ENCODE results near the gene BLACAT1. TPM values are rescaled to one million over a fixed set of nuclear protein-coding genes. Genes with fewer than 3 reads are reported as not detected.
"Not testable (repeated sequence)": the region's sequence is repeated elsewhere in the genome, so short reads cannot be mapped to it uniquely, and the experiment has no call there.

The BLACAT1 gene
- polyA plus RNA-seq, 4 donors: 0.22 to 0.43 (median 0.30) TPM; not detected in 1

GRCh38 chr1:205478985-205479384 lies 23.1 kb upstream of the BLACAT1 start:
- WGBS, 3 donors: 80 to 93% (median 91%) methylated on average over 2 of the region's 2 CpGs
- not testable (repeated sequence) for FAIRE-seq

GRCh38 chr1:205477759-205478247 lies 22.0 kb upstream of the BLACAT1 start:
- Histone ChIP-seq H3K9me3 (ENCODE audit: control insufficient read depth in 2 of 2, insufficient read depth in 1 of 2, low read depth in 1 of 2, low read length in 1 of 2) (peaks cover 0 to 12% of the 10 kb centered on the region in 2 donors), H3K4me1 (ENCODE audit: control insufficient read depth in 3 of 3, insufficient read depth in 2 of 3, low read depth in 1 of 3, low read length in 2 of 3) (no peaks in the 10 kb centered on the region), H3K36me3 (ENCODE audit: control insufficient read depth in 3 of 3, insufficient read depth in 2 of 3, low read depth in 1 of 3, low read length in 3 of 3) (no peaks in the 10 kb centered on the region), H3K4me3 (ENCODE audit: low read depth in 1 of 3, low read length in 3 of 3) (no peak overlapping the region), H3K27me3 (ENCODE audit: control insufficient read depth in 3 of 3, insufficient read depth in 3 of 3, low read length in 3 of 3) (peaks cover 0 to 31% (median 2%) of the 10 kb centered on the region in 3 donors), H3K27ac (ENCODE audit: low read depth in 1 of 3, low read length in 2 of 3) (no peak overlapping the region)
- 21 to 54% (median 36%) methylated on average over 12 of the region's 12 CpGs for WGBS, 3 donors
- peak in 1 of 2 donors; percentile 52 for DNase-seq
- FAIRE-seq: no peak

More at GRCh38 chr1:205478985-205479384, 23.1 kb upstream of the BLACAT1 start:
- H3K9me3 ChIP-seq (ENCODE audit: control insufficient read depth in 2 of 2, insufficient read depth in 1 of 2, low read depth in 1 of 2, low read length in 1 of 2): peaks cover 0 to 12% of the 10 kb centered on the region in 2 donors
- H3K4me3 ChIP-seq (ENCODE audit: low read depth in 1 of 3, low read length in 3 of 3); H3K27ac ChIP-seq (ENCODE audit: low read depth in 1 of 3, low read length in 2 of 3); H3K4me1 ChIP-seq (ENCODE audit: control insufficient read depth in 3 of 3, insufficient read depth in 2 of 3, low read depth in 1 of 3, low read length in 2 of 3); H3K36me3 ChIP-seq (ENCODE audit: control insufficient read depth in 3 of 3, insufficient read depth in 2 of 3, low read depth in 1 of 3, low read length in 3 of 3); DNase-seq: not testable (repeated sequence)
- peaks cover 0 to 31% (median 4%) of the 10 kb centered on the region in 3 donors for H3K27me3 ChIP-seq (ENCODE audit: control insufficient read depth in 3 of 3, insufficient read depth in 3 of 3, low read length in 3 of 3)

- Histone ChIP-seq H3K4me1 (ENCODE audit: control insufficient read depth in 3 of 3, insufficient read depth in 2 of 3, low read depth in 1 of 3, low read length in 2 of 3) (no peaks in the 10 kb centered on the region), H3K27ac (ENCODE audit: low read depth in 1 of 3, low read length in 2 of 3) (no peak overlapping the region), H3K27me3 (ENCODE audit: control insufficient read depth in 3 of 3, insufficient read depth in 3 of 3, low read length in 3 of 3) (peaks cover 0 to 29% (median 2%) of the 10 kb centered on the region in 3 donors), H3K36me3 (ENCODE audit: control insufficient read depth in 3 of 3, insufficient read depth in 2 of 3, low read depth in 1 of 3, low read length in 3 of 3) (no peaks in the 10 kb centered on the region), H3K4me3 (ENCODE audit: low read depth in 1 of 3, low read length in 3 of 3) (no peak overlapping the region), H3K9me3 (ENCODE audit: control insufficient read depth in 2 of 2, insufficient read depth in 1 of 2, low read depth in 1 of 2, low read length in 1 of 2) (peaks cover 0 to 12% of the 10 kb centered on the region in 2 donors)
- DNase-seq: no peak
- WGBS, 3 donors: 72 to 93% (median 77%) methylated on average over 5 to 6 of the region's 6 CpGs
- no peak for FAIRE-seq
Measured at GRCh38 chr1:205477121-205477758, 21.4 kb upstream of the BLACAT1 start.

- Histone ChIP-seq H3K27me3 (ENCODE audit: control insufficient read depth in 3 of 3, insufficient read depth in 3 of 3, low read length in 3 of 3) (peaks cover 0 to 23% (median 2%) of the 10 kb centered on the region in 3 donors), H3K27ac (ENCODE audit: low read depth in 1 of 3, low read length in 2 of 3) (no peak overlapping the region), H3K36me3 (ENCODE audit: control insufficient read depth in 3 of 3, insufficient read depth in 2 of 3, low read depth in 1 of 3, low read length in 3 of 3) (no peaks in the 10 kb centered on the region), H3K9me3 (ENCODE audit: control insufficient read depth in 2 of 2, insufficient read depth in 1 of 2, low read depth in 1 of 2, low read length in 1 of 2) (peaks cover 0 to 12% of the 10 kb centered on the region in 2 donors), H3K4me1 (ENCODE audit: control insufficient read depth in 3 of 3, insufficient read depth in 2 of 3, low read depth in 1 of 3, low read length in 2 of 3) (no peaks in the 10 kb centered on the region), H3K4me3 (ENCODE audit: low read depth in 1 of 3, low read length in 3 of 3) (no peak overlapping the region)
- 95 to 100% (median 96%) methylated on average over 4 of the region's 4 CpGs for WGBS, 3 donors
- DNase-seq (no peak), FAIRE-seq (no peak)
Measured at GRCh38 chr1:205476648-205477047, 20.8 kb upstream of the BLACAT1 start.

GRCh38 chr1:205475855-205476254 lies 20.0 kb upstream of the BLACAT1 start:
- Histone ChIP-seq H3K27ac (ENCODE audit: low read depth in 1 of 3, low read length in 2 of 3) (no peak overlapping the region), H3K9me3 (ENCODE audit: control insufficient read depth in 2 of 2, insufficient read depth in 1 of 2, low read depth in 1 of 2, low read length in 1 of 2) (peaks cover 0 to 12% of the 10 kb centered on the region in 2 donors), H3K36me3 (ENCODE audit: control insufficient read depth in 3 of 3, insufficient read depth in 2 of 3, low read depth in 1 of 3, low read length in 3 of 3) (no peaks in the 10 kb centered on the region), H3K4me1 (ENCODE audit: control insufficient read depth in 3 of 3, insufficient read depth in 2 of 3, low read depth in 1 of 3, low read length in 2 of 3) (no peaks in the 10 kb centered on the region), H3K4me3 (ENCODE audit: low read depth in 1 of 3, low read length in 3 of 3) (no peak overlapping the region), H3K27me3 (ENCODE audit: control insufficient read depth in 3 of 3, insufficient read depth in 3 of 3, low read length in 3 of 3) (peaks cover 0 to 16% (median 2%) of the 10 kb centered on the region in 3 donors)
- WGBS, 3 donors: 94 to 100% (median 96%) methylated on average over 1 of the region's 1 CpG
- no peak for FAIRE-seq
- DNase-seq: no peak

- no peak for DNase-seq
- H3K27ac ChIP-seq (ENCODE audit: low read depth in 1 of 3, low read length in 2 of 3): no peak overlapping the region
- no peak for FAIRE-seq
- no peak overlapping the region for H3K4me3 ChIP-seq (ENCODE audit: low read depth in 1 of 3, low read length in 3 of 3)
- WGBS, 3 donors: 84 to 95% (median 95%) methylated on average over 3 of the region's 3 CpGs
- H3K9me3 ChIP-seq (ENCODE audit: control insufficient read depth in 2 of 2, insufficient read depth in 1 of 2, low read depth in 1 of 2, low read length in 1 of 2): peaks cover 0 to 12% of the 10 kb centered on the region in 2 donors
- H3K27me3 ChIP-seq (ENCODE audit: control insufficient read depth in 3 of 3, insufficient read depth in 3 of 3, low read length in 3 of 3): peaks cover 0 to 11% (median under 1%) of the 10 kb centered on the region in 3 donors
- H3K4me1 ChIP-seq (ENCODE audit: control insufficient read depth in 3 of 3, insufficient read depth in 2 of 3, low read depth in 1 of 3, low read length in 2 of 3): peaks cover 0 to 5% (median 0%) of the 10 kb centered on the region in 3 donors
- no peaks in the 10 kb centered on the region for H3K36me3 ChIP-seq (ENCODE audit: control insufficient read depth in 3 of 3, insufficient read depth in 2 of 3, low read depth in 1 of 3, low read length in 3 of 3)
Measured at GRCh38 chr1:205474571-205474970, 18.7 kb upstream of the BLACAT1 start.

- Histone ChIP-seq H3K27me3 (ENCODE audit: control insufficient read depth in 3 of 3, insufficient read depth in 3 of 3, low read length in 3 of 3) (peaks cover 0 to 11% (median 0%) of the 10 kb centered on the region in 3 donors), H3K9me3 (ENCODE audit: control insufficient read depth in 2 of 2, insufficient read depth in 1 of 2, low read depth in 1 of 2, low read length in 1 of 2) (peaks cover 0 to 12% of the 10 kb centered on the region in 2 donors), H3K27ac (ENCODE audit: low read depth in 1 of 3, low read length in 2 of 3) (no peak overlapping the region), H3K36me3 (ENCODE audit: control insufficient read depth in 3 of 3, insufficient read depth in 2 of 3, low read depth in 1 of 3, low read length in 3 of 3) (no peaks in the 10 kb centered on the region), H3K4me1 (ENCODE audit: control insufficient read depth in 3 of 3, insufficient read depth in 2 of 3, low read depth in 1 of 3, low read length in 2 of 3) (peaks cover 0 to 6% (median 0%) of the 10 kb centered on the region in 3 donors), H3K4me3 (ENCODE audit: low read depth in 1 of 3, low read length in 3 of 3) (no peak overlapping the region)
- FAIRE-seq (no peak), DNase-seq (no peak)
- 70 to 87% (median 78%) methylated on average over 7 of the region's 7 CpGs for WGBS, 3 donors
Measured at GRCh38 chr1:205473966-205474365, 18.1 kb upstream of the BLACAT1 start.

- FAIRE-seq (no peak), DNase-seq (no peak)
- peaks cover 0 to 12% of the 10 kb centered on the region in 2 donors for H3K9me3 ChIP-seq (ENCODE audit: control insufficient read depth in 2 of 2, insufficient read depth in 1 of 2, low read depth in 1 of 2, low read length in 1 of 2)
- no peaks in the 10 kb centered on the region for H3K36me3 ChIP-seq (ENCODE audit: control insufficient read depth in 3 of 3, insufficient read depth in 2 of 3, low read depth in 1 of 3, low read length in 3 of 3)
- H3K27ac ChIP-seq (ENCODE audit: low read depth in 1 of 3, low read length in 2 of 3): no peak overlapping the region
- 44 to 60% (median 59%) methylated on average over 4 of the region's 4 CpGs for WGBS, 3 donors
- H3K27me3 ChIP-seq (ENCODE audit: control insufficient read depth in 3 of 3, insufficient read depth in 3 of 3, low read length in 3 of 3): peaks cover 0 to 11% (median 0%) of the 10 kb centered on the region in 3 donors
- no peak overlapping the region for H3K4me3 ChIP-seq (ENCODE audit: low read depth in 1 of 3, low read length in 3 of 3)
- peaks cover 0 to 6% (median 0%) of the 10 kb centered on the region in 3 donors for H3K4me1 ChIP-seq (ENCODE audit: control insufficient read depth in 3 of 3, insufficient read depth in 2 of 3, low read depth in 1 of 3, low read length in 2 of 3)
Measured at GRCh38 chr1:205473475-205473874, 17.6 kb upstream of the BLACAT1 start.
